Caco-2 (cell line): Measurements from ENCODE around the gene PLA2G10. TPM values are rescaled to one million over a fixed set of nuclear protein-coding genes. Genes with fewer than 3 reads are reported as not detected.
A peak's percentile ranks its signal among the peaks of the same experiment; 100 is the strongest.
"Not testable (repeated sequence)": the region's sequence is repeated elsewhere in the genome, so short reads cannot be mapped to it uniquely, and the experiment has no call there.

Experiments used
- BruUV-seq: library from RNA; stranded (reverse); fragments of 400-500 nt; replicated peaks from 2 replicates; lab custom pipeline; 2021; lab: Mats Ljungman, UMichigan
- CTCF ChIA-PET: fragments of 300-600 bp; sonication (Branson Sonifier 250); formaldehyde crosslinking; loops from one replicate; lab custom pipeline; 2022; ENCODE audit warnings: antibody characterized with exemption; lab: Charles Lee
- POLR2A ChIA-PET: fragments of 300-600 bp; sonication (Branson Sonifier 250); formaldehyde crosslinking; loops from one replicate; lab custom pipeline; 2022; ENCODE audit warnings: antibody characterized with exemption; lab: Charles Lee
- DNase-seq, 2 experiments: peaks; one replicate each; pipeline versions ENCODE4 v3.0.0 to v3.0.0-alpha.2; 2020 to 2022
- H3K27me3 ChIP-seq: replicated peaks from 2 replicates; pipeline ENCODE4 v1.6.0; 2011; ENCODE audit warnings: low read length; ENCODE audit not compliant: control insufficient read depth, insufficient read depth
- H3K36me3 ChIP-seq: 2 replicates; pipeline ENCODE4 v1.5.1; 2011; ENCODE audit warnings: low read length; ENCODE audit not compliant: control insufficient read depth, insufficient read depth
- H3K4me1 ChIP-seq: fragments of 250-450 bp; sonication (Bioruptor Pico); 2 replicates; pipeline ENCODE4 v1.5.1; 2020; ENCODE audit warnings: mild to moderate bottlenecking
- H3K4me3 ChIP-seq: 2 replicates; pipeline ENCODE4 v1.5.1; 2011; ENCODE audit warnings: low read depth, mild to moderate bottlenecking, control low read depth, low read length
- H3K9me3 ChIP-seq: fragments of 250-450 bp; sonication (Bioruptor Pico); 2 replicates; pipeline ENCODE4 v1.5.1; 2020; ENCODE audit warnings: mild to moderate bottlenecking, moderate library complexity
- H3K27ac Mint-ChIP-seq: one replicate; pipeline ENCODE4 v1.8.0; 2022; ENCODE audit warnings: mixed read lengths; ENCODE audit not compliant: unreplicated experiment
- H3K27me3 Mint-ChIP-seq: one replicate; pipeline ENCODE4 v1.8.0; 2022; ENCODE audit warnings: mixed read lengths; ENCODE audit not compliant: insufficient read depth, unreplicated experiment
- H3K36me3 Mint-ChIP-seq: one replicate; pipeline ENCODE4 v1.8.0; 2022; ENCODE audit warnings: mild to moderate bottlenecking, mixed read lengths; ENCODE audit not compliant: insufficient read depth, unreplicated experiment
- H3K4me1 Mint-ChIP-seq: one replicate; pipeline ENCODE4 v1.8.0; 2022; ENCODE audit warnings: low read depth, mixed read lengths; ENCODE audit not compliant: unreplicated experiment
- H3K4me3 Mint-ChIP-seq: one replicate; pipeline ENCODE4 v1.8.0; 2022; ENCODE audit warnings: mild to moderate bottlenecking, moderate library complexity, mixed read lengths; ENCODE audit not compliant: unreplicated experiment
- H3K9me3 Mint-ChIP-seq: one replicate; pipeline ENCODE4 v1.8.0; 2022; ENCODE audit warnings: mixed read lengths; ENCODE audit not compliant: unreplicated experiment
- CTCF ChIP-seq, 2 experiments: fragments of 200-600 bp in 1 of 2; IDR thresholded peaks; 1 replicate in 1 of 2; 2 replicates in 1 of 2; pipeline versions ENCODE4 v1.5.1 to v1.8.0; 2011 to 2022; ENCODE audit warnings: antibody characterized with exemption in 1 of 2, control low read depth in 1 of 2, inconsistent platforms in 1 of 2, low read depth in 1 of 2, low read length in 1 of 2, mild to moderate bottlenecking in 1 of 2, moderate library complexity in 1 of 2; ENCODE audit not compliant: insufficient read depth in 1 of 2, severe bottlenecking in 1 of 2, unreplicated experiment in 1 of 2
- intact Hi-C: fragments of 100-400 bp; cut with micrococcal nuclease; formaldehyde crosslinking; loops from one replicate; pipeline ENCODE4 v1.10.0; 2022; ENCODE audit not compliant: unreplicated experiment
- total RNA-seq: library from RNA; stranded (reverse); gene quantifications from 2 replicates; pipeline ENCODE4 v1.2.3, GENCODE V29; 2022

The PLA2G10 gene
- total RNA-seq, 1 experiment from 2014 or later, result 1.00 TPM

GRCh38 chr16:14634389-14634725 lies 59.8 kb downstream of the PLA2G10 start:
- Mint-ChIP-seq H3K27ac (no peak overlapping the region), H3K4me1 (peaks cover 15% of the 10 kb centered on the region), H3K9me3 (no peaks in the 10 kb centered on the region), H3K27me3 (no peaks in the 10 kb centered on the region), H3K36me3 (peaks cover 14% of the 10 kb centered on the region), H3K4me3 (peak overlapping the region; percentile 93)
- no peak for TF ChIP-seq CTCF (IDR thresholded peaks at IDR 0.05; ENCODE audit: insufficient read depth in 1 of 2, low read depth in 1 of 2, low read length in 1 of 2, severe bottlenecking in 1 of 2, unreplicated experiment in 1 of 2)
- ChIA-PET CTCF (interaction anchor here (0.6 kb wide), 1 partner anchor 714 kb away, joined by 3 read pairs; the partner anchor contains the start of gene ERCC4), POLR2A (no interaction called here)
- no peaks in the 10 kb centered on the region for H3K27me3 ChIP-seq
- peaks cover 30% of the 10 kb centered on the region for H3K4me1 ChIP-seq
- no peak for DNase-seq
- no peaks in the 10 kb centered on the region for H3K9me3 ChIP-seq
- 0 out of 2 replicates have a peak overlapping the region, but pooled peaks have one; percentile 5 for H3K4me3 ChIP-seq
- no peaks in the 10 kb centered on the region; the same call in 1 of the 2 replicates for H3K36me3 ChIP-seq
- BruUV-seq, result no TSS peak
- intact Hi-C loops, result no loop called here

GRCh38 chr16:14632693-14633569 lies 61.2 kb downstream of the PLA2G10 start, which contains the start of gene BFAR:
BFAR (plus strand) TSS chr16:14632951; CDS start chr16:14644347, 11,396 bp downstream.
- Histone ChIP-seq H3K36me3 (no peaks in the 10 kb centered on the region; the same call in 1 of the 2 replicates), H3K27me3 (no peaks in the 10 kb centered on the region; the same call in 1 of the 2 replicates), H3K4me3 (peak within 1 kb of the TSS; percentile 95), H3K4me1 (peaks cover 35% of the 10 kb centered on the region), H3K9me3 (no peaks in the 10 kb centered on the region)
- no peak for TF ChIP-seq CTCF (IDR thresholded peaks at IDR 0.05; ENCODE audit: insufficient read depth in 1 of 2, low read depth in 1 of 2, low read length in 1 of 2, severe bottlenecking in 1 of 2, unreplicated experiment in 1 of 2)
- Mint-ChIP-seq H3K9me3 (no peaks in the 10 kb centered on the region), H3K27ac (peak within 1 kb of the TSS; percentile 95), H3K36me3 (peaks cover 12% of the 10 kb centered on the region), H3K27me3 (no peaks in the 10 kb centered on the region), H3K4me3 (peak within 1 kb of the TSS; percentile 93), H3K4me1 (peaks cover 15% of the 10 kb centered on the region)
- CTCF ChIA-PET, result no interaction called here
- intact Hi-C loops, result no loop called here
- BruUV-seq, result TSS peak; percentile 46
- POLR2A ChIA-PET, result no interaction called here
- DNase-seq, result peak; percentile 97 to 98

- intact Hi-C loops, H3K27me3 ChIP-seq, CTCF ChIA-PET, H3K9me3 ChIP-seq, H3K36me3 ChIP-seq, BruUV-seq, H3K9me3 Mint-ChIP-seq, H3K27me3 Mint-ChIP-seq, DNase-seq, H3K4me1 Mint-ChIP-seq: not testable (repeated sequence)
- Mint-ChIP-seq H3K27ac (peak overlapping the region; percentile 94), H3K4me3 (peak overlapping the region; percentile 97), H3K36me3 (peaks cover 27% of the 10 kb centered on the region)
- POLR2A ChIA-PET, result interaction anchor here (0.6 to 0.7 kb wide), 2 partner anchors 22 to 85 kb away, joined by 3 to 5 read pairs; no protein-coding TSS in a partner anchor
- H3K4me3 ChIP-seq, result peak overlapping the region; percentile 19
- H3K4me1 ChIP-seq, result peaks cover 22% of the 10 kb centered on the region
Measured at GRCh38 chr16:14630620-14631330, 63.3 kb downstream of the PLA2G10 start.
